CD14-positive monocyte (primary cell): ENCODE data around the gene TAS1R3. TPM values are rescaled to one million over a fixed set of nuclear protein-coding genes. Genes with fewer than 3 reads are reported as not detected.
A peak's percentile ranks its signal among the peaks of the same experiment; 100 is the strongest.

Experiments
- DNase-seq, 3 donors: peaks; one replicate each; pipeline ENCODE4 v3.0.0-alpha.2; 2011 to 2022
- H2AFZ ChIP-seq: 2 replicates; pipeline ENCODE4 v1.6.0; 2012; ENCODE audit warnings: mild to moderate bottlenecking, low read depth, low read length, inconsistent platforms; ENCODE audit not compliant: insufficient read depth, poor library complexity, severe bottlenecking
- H3K27ac ChIP-seq, 2 donors: 1 replicate in 1 of 2; 2 replicates in 1 of 2; pipeline ENCODE4 v1.5.1; 2012 to 2013; ENCODE audit warnings: low read length in 2 of 2, control low read depth in 1 of 2, inconsistent platforms in 1 of 2, low read depth in 1 of 2, mild to moderate bottlenecking in 1 of 2
- H3K27me3 ChIP-seq, 2 donors: one replicate each; pipeline versions ENCODE4 v1.6.0 to v1.6.1; 2011 to 2013; ENCODE audit warnings: low read length in 2 of 2; ENCODE audit not compliant: control insufficient read depth in 2 of 2, insufficient read depth in 2 of 2
- H3K36me3 ChIP-seq, 2 donors: replicated peaks in 1 of 2; 1 replicate in 1 of 2; 2 replicates in 1 of 2; pipeline versions ENCODE4 v1.5.1 to v1.6.1; 2012 to 2013; ENCODE audit warnings: low read length in 2 of 2, control low read depth in 1 of 2, inconsistent platforms in 1 of 2, mild to moderate bottlenecking in 1 of 2; ENCODE audit not compliant: insufficient read depth in 2 of 2, control insufficient read depth in 1 of 2
- H3K4me1 ChIP-seq, 2 donors: 1 replicate in 1 of 2; 2 replicates in 1 of 2; pipeline versions ENCODE4 v1.5.1 to v1.6.1; 2012 to 2013; ENCODE audit warnings: low read length in 2 of 2, control low read depth in 1 of 2, inconsistent platforms in 1 of 2, mild to moderate bottlenecking in 1 of 2, moderate library complexity in 1 of 2; ENCODE audit not compliant: insufficient read depth in 2 of 2, control insufficient read depth in 1 of 2
- H3K4me2 ChIP-seq: replicated peaks from 2 replicates; pipeline ENCODE3; 2012; ENCODE audit warnings: low read length, moderate library complexity, mild to moderate bottlenecking; ENCODE audit not compliant: poor library complexity, severe bottlenecking; ENCODE audit errors: extremely low read depth
- H3K4me3 ChIP-seq, 3 experiments: fragments of 200-600 bp in 1 of 3; sonication (generic) in 1 of 3; replicated peaks in 1 of 3; 1 replicate in 2 of 3; 2 replicates in 1 of 3; pipeline ENCODE4 v1.5.1; 2011 to 2013; ENCODE audit warnings: low read length in 3 of 3, mild to moderate bottlenecking in 3 of 3, control low read depth in 2 of 3, low read depth in 2 of 3, inconsistent platforms in 1 of 3, moderate library complexity in 1 of 3
- H3K79me2 ChIP-seq: 2 replicates; pipeline ENCODE4 v1.6.0; 2012; ENCODE audit warnings: mild to moderate bottlenecking, control low read depth, inconsistent platforms, low read length, moderate library complexity; ENCODE audit not compliant: insufficient read depth
- H3K9ac ChIP-seq: 2 replicates; pipeline ENCODE4 v1.6.0; 2017; ENCODE audit warnings: low read length, mild to moderate bottlenecking; ENCODE audit not compliant: insufficient read depth, poor library complexity, severe bottlenecking
- H3K9me3 ChIP-seq, 2 donors: replicated peaks in 1 of 2; 1 replicate in 1 of 2; 2 replicates in 1 of 2; pipeline versions ENCODE4 v1.5.1 to v1.6.1; 2012 to 2013; ENCODE audit warnings: low read length in 2 of 2, control low read depth in 1 of 2; ENCODE audit not compliant: control insufficient read depth in 1 of 2, insufficient read depth in 1 of 2
- H4K20me1 ChIP-seq: 2 replicates; pipeline ENCODE4 v1.6.0; 2012; ENCODE audit warnings: mild to moderate bottlenecking, low read length, control low read depth, moderate library complexity; ENCODE audit not compliant: insufficient read depth
- H3K27ac Mint-ChIP-seq, 7 donors: one replicate each; pipeline ENCODE4 v1.8.0; 2020; ENCODE audit warnings: mild to moderate bottlenecking in 7 of 7, mixed read lengths in 7 of 7, moderate library complexity in 6 of 7, inconsistent platforms in 2 of 7
- H3K27me3 Mint-ChIP-seq, 3 donors: one replicate each; pipeline ENCODE4 v1.8.0; 2021 to 2022; ENCODE audit warnings: low read depth in 3 of 3, mild to moderate bottlenecking in 3 of 3, mixed read lengths in 3 of 3, moderate library complexity in 3 of 3, inconsistent platforms in 1 of 3
- H3K36me3 Mint-ChIP-seq, 2 donors: one replicate each; pipeline ENCODE4 v1.8.0; 2020; ENCODE audit warnings: mixed read lengths in 2 of 2, inconsistent platforms in 1 of 2, mild to moderate bottlenecking in 1 of 2
- H3K4me1 Mint-ChIP-seq: one replicate; pipeline ENCODE4 v1.8.0; 2020; ENCODE audit warnings: mild to moderate bottlenecking, mixed read lengths
- H3K4me3 Mint-ChIP-seq, 2 donors: one replicate each; pipeline ENCODE4 v1.8.0; 2020; ENCODE audit warnings: mild to moderate bottlenecking in 2 of 2, mixed read lengths in 2 of 2, moderate library complexity in 1 of 2
- H3K9me3 Mint-ChIP-seq, 7 donors: one replicate each; pipeline ENCODE4 v1.8.0; 2020 to 2022; ENCODE audit warnings: mixed read lengths in 7 of 7, mild to moderate bottlenecking in 6 of 7, moderate library complexity in 6 of 7, inconsistent platforms in 2 of 7
- WGBS: methylation state at CpG from one replicate; pipeline ENCODE4 v1.1.5; 2013; ENCODE audit warnings: missing lambda C conversion rate; ENCODE audit not compliant: insufficient coverage; 5-methylcytosine and 5-hydroxymethylcytosine counted together
- intact Hi-C, 2 donors: fragments of 100-400 bp; cut with micrococcal nuclease; formaldehyde crosslinking; loops; one replicate each; pipeline versions ENCODE4 v1.15.0 to v1.15.1; 2023
- polyA plus RNA-seq, 3 donors: library from polyadenylated mRNA; depleted of rRNA in 1 of 3; unstranded in 2 of 3; stranded (reverse) in 1 of 3; fragments of 300-500 nt in 2 of 3; fragments of >200 nt in 1 of 3; fragmentation: Illumina TruSeq in 2 of 3; gene quantifications; 1 replicate in 2 of 3; 2 replicates in 1 of 3; pipeline ENCODE4 v1.2.3, GENCODE V29; 2012 to 2021
- TF ChIP-seq, protein P1 (sequence below): fragments of 200-600 bp; IDR thresholded peaks from one replicate; pipeline ENCODE4 v1.8.0; 2022; ENCODE audit warnings: antibody characterized with exemption, mild to moderate bottlenecking

Gene TAS1R3
- polyA plus RNA-seq, 3 donors, result 0.45 TPM; not detected in 2

GRCh38 chr1:1307923-1308755, 22.9 kb upstream of the TAS1R3 start, which contains the start of the genes ACAP3 and PUSL1:
ACAP3 (minus strand) TSS chr1:1307930; CDS start chr1:1307815, 115 bp downstream.
PUSL1 (plus strand) TSS chr1:1308597; CDS start chr1:1308644, 47 bp downstream.
- Mint-ChIP-seq H3K36me3 (peaks cover 8 to 27% of the 10 kb centered on the region in 2 donors), H3K9me3 (no peaks in the 10 kb centered on the region), H3K4me1 (peaks cover 36% of the 10 kb centered on the region), H3K4me3 (peak within 1 kb of the TSS; percentile 81 to 90), H3K27me3 (peaks cover 0 to 4% (median 0%) of the 10 kb centered on the region in 3 donors), H3K27ac (peak within 1 kb of the TSS; percentile 83 to 96 (median 90))
- Histone ChIP-seq H4K20me1 (peaks cover 52% of the 10 kb centered on the region), H3K9me3 (no peaks in the 10 kb centered on the region), H3K4me2 (peak within 1 kb of the TSS; percentile 99), H2AFZ (peak within 1 kb of the TSS; percentile 91), H3K9ac (peak within 1 kb of the TSS; percentile 81), H3K4me3 (peak within 1 kb of the TSS; percentile 57 to 91 (median 88)), H3K4me1 (peaks cover 39 to 55% of the 10 kb centered on the region in 2 donors), H3K79me2 (peaks cover 44% of the 10 kb centered on the region), H3K27ac (peak within 1 kb of the TSS; percentile 75 to 86), H3K27me3 (no peaks in the 10 kb centered on the region), H3K36me3 (peaks cover 28 to 29% of the 10 kb centered on the region in 2 donors)
- intact Hi-C loops, result loop anchor here in 1 of 2 donors (5.0 kb wide), 2 partner anchors 69 to 474 kb away; partner anchors contain the start of gene AURKAIP1
- WGBS, result under 1% methylated on average over 112 of the region's 131 CpGs
- TF ChIP-seq, protein P1, sequence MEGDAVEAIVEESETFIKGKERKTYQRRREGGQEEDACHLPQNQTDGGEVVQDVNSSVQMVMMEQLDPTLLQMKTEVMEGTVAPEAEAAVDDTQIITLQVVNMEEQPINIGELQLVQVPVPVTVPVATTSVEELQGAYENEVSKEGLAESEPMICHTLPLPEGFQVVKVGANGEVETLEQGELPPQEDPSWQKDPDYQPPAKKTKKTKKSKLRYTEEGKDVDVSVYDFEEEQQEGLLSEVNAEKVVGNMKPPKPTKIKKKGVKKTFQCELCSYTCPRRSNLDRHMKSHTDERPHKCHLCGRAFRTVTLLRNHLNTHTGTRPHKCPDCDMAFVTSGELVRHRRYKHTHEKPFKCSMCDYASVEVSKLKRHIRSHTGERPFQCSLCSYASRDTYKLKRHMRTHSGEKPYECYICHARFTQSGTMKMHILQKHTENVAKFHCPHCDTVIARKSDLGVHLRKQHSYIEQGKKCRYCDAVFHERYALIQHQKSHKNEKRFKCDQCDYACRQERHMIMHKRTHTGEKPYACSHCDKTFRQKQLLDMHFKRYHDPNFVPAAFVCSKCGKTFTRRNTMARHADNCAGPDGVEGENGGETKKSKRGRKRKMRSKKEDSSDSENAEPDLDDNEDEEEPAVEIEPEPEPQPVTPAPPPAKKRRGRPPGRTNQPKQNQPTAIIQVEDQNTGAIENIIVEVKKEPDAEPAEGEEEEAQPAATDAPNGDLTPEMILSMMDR, result no peak
- peak; percentile 88 to 90 (median 89) for DNase-seq

DNA sequence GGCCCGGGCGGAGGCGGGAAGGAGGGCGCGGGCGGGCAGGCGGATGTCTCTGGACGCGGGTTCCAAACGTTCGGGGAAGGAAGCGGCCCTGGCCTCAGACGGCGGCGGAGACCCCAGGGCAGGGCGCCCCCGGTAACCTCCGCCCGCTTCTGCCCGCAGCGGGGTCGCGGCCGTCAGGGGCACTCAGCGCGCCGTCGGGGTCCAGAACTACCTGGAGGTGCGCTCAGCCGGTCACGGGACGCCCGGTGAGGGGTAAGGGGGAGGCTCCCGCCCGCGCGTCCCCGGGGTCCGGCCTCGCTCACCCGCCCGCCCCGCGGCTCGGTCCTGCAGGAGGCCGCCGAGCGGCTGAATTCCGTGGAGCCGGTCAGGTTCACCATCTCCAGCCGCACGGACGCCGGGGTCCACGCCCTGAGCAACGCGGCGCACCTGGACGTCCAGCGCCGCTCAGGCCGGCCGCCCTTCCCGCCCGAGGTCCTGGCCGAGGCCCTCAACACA, 22.3 kb upstream of the TAS1R3 start:
- no peak for DNase-seq
- Histone ChIP-seq H3K9ac (peak overlapping the region; percentile 81), H3K27ac (peak overlapping the region; percentile 75 to 82), H3K9me3 (no peaks in the 10 kb centered on the region), H3K27me3 (no peaks in the 10 kb centered on the region), H3K4me2 (peak overlapping the region; percentile 99), H3K4me1 (peaks cover 39 to 48% of the 10 kb centered on the region in 2 donors), H3K36me3 (peaks cover 35 to 36% of the 10 kb centered on the region in 2 donors), H4K20me1 (peaks cover 53% of the 10 kb centered on the region), H3K4me3 (peak overlapping the region; percentile 40 to 91 (median 88)), H2AFZ (peak overlapping the region; percentile 91), H3K79me2 (peaks cover 39% of the 10 kb centered on the region)
- Mint-ChIP-seq H3K27ac (peak overlapping the region in 6 of 7 donors; percentile 52 to 85 (median 80)), H3K9me3 (no peaks in the 10 kb centered on the region), H3K4me1 (peaks cover 35% of the 10 kb centered on the region), H3K36me3 (peaks cover 15 to 33% of the 10 kb centered on the region in 2 donors), H3K4me3 (peak overlapping the region; percentile 80 to 89), H3K27me3 (peaks cover 0 to 4% (median 0%) of the 10 kb centered on the region in 3 donors)
- intact Hi-C loops, result loop anchor here in 1 of 2 donors (5.0 kb wide), 2 partner anchors 68 to 473 kb away; partner anchors contain the start of gene AURKAIP1
- WGBS, result under 1% methylated on average over 66 of the region's 66 CpGs
- TF ChIP-seq, protein P1, result no peak
